H9 (cell line): ENCODE measurements around the gene SCTR. TPM values are rescaled to one million over a fixed set of nuclear protein-coding genes. Genes with fewer than 3 reads are reported as not detected.

ENCODE experiments used
- DNase-seq: peaks from one replicate; pipeline ENCODE4 v3.0.0-alpha.2; 2017
- H2AFZ ChIP-seq: one replicate; pipeline ENCODE4 v1.6.1; 2013; ENCODE audit warnings: mild to moderate bottlenecking, low read length, control low read depth, moderate library complexity
- H2AK5ac ChIP-seq: 2 replicates; pipeline ENCODE4 v1.6.1; 2013; ENCODE audit warnings: low read length, control low read depth, mixed read lengths; ENCODE audit not compliant: insufficient read length
- H2BK120ac ChIP-seq: one replicate; pipeline ENCODE4 v1.6.1; 2013; ENCODE audit warnings: low read depth, mild to moderate bottlenecking, low read length, control low read depth, inconsistent platforms; ENCODE audit not compliant: poor library complexity, severe bottlenecking
- H2BK12ac ChIP-seq: 2 replicates; pipeline ENCODE4 v1.6.1; 2013; ENCODE audit warnings: low read length, control low read depth, mixed read lengths, low read depth; ENCODE audit not compliant: insufficient read length
- H2BK15ac ChIP-seq: 2 replicates; pipeline ENCODE4 v1.6.1; 2013; ENCODE audit warnings: low read depth, low read length, control low read depth
- H2BK20ac ChIP-seq: one replicate; pipeline ENCODE4 v1.6.1; 2013; ENCODE audit warnings: low read depth, mild to moderate bottlenecking, low read length, control low read depth, inconsistent platforms; ENCODE audit not compliant: poor library complexity, severe bottlenecking
- H2BK5ac ChIP-seq: 2 replicates; pipeline ENCODE4 v1.6.1; 2013; ENCODE audit warnings: low read length, control low read depth, mixed read lengths; ENCODE audit not compliant: insufficient read length
- H3K14ac ChIP-seq: 2 replicates; pipeline ENCODE4 v1.6.1; 2013; ENCODE audit warnings: low read length, control low read depth; ENCODE audit not compliant: insufficient read depth
- H3K18ac ChIP-seq: 2 replicates; pipeline ENCODE4 v1.6.1; 2013; ENCODE audit warnings: low read depth, mild to moderate bottlenecking, mixed read lengths, low read length, control low read depth; ENCODE audit not compliant: insufficient read length
- H3K23ac ChIP-seq: 2 replicates; pipeline ENCODE4 v1.6.1; 2013; ENCODE audit warnings: low read length, control low read depth, mixed read lengths, low read depth; ENCODE audit not compliant: insufficient read length
- H3K23me2 ChIP-seq: 2 replicates; pipeline ENCODE4 v1.6.1; 2013; ENCODE audit warnings: low read depth, mild to moderate bottlenecking, mixed read lengths, low read length, control low read depth; ENCODE audit not compliant: insufficient read length, poor library complexity, severe bottlenecking
- H3K27ac ChIP-seq: 2 replicates; pipeline ENCODE4 v1.5.1; 2013; ENCODE audit warnings: low read length, control low read depth, mixed read lengths, low read depth; ENCODE audit not compliant: insufficient read length
- H3K27me3 ChIP-seq: 2 replicates; pipeline ENCODE4 v1.6.1; 2013; ENCODE audit warnings: low read length, control low read depth, inconsistent platforms; ENCODE audit not compliant: insufficient read depth
- H3K4ac ChIP-seq: 2 replicates; pipeline ENCODE4 v1.6.1; 2013; ENCODE audit warnings: low read depth, mild to moderate bottlenecking, control low read depth, inconsistent platforms, low read length, moderate library complexity
- H3K4me1 ChIP-seq: 2 replicates; pipeline ENCODE4 v1.6.1; 2013; ENCODE audit warnings: low read length, control low read depth, inconsistent platforms; ENCODE audit not compliant: insufficient read depth
- H3K4me2 ChIP-seq: 2 replicates; pipeline ENCODE4 v1.6.1; 2013; ENCODE audit warnings: low read length, control low read depth, mixed read lengths; ENCODE audit not compliant: insufficient read length, insufficient read depth
- H3K56ac ChIP-seq: 2 replicates; pipeline ENCODE4 v1.6.1; 2013; ENCODE audit warnings: low read depth, mild to moderate bottlenecking, mixed read lengths, low read length, control low read depth; ENCODE audit not compliant: insufficient read length
- H3K79me1 ChIP-seq: 2 replicates; pipeline ENCODE4 v1.6.1; 2013; ENCODE audit warnings: low read depth, mild to moderate bottlenecking, moderate library complexity, low read length, control low read depth, inconsistent platforms; ENCODE audit not compliant: insufficient read depth, poor library complexity, severe bottlenecking
- H3K79me2 ChIP-seq: 2 replicates; pipeline ENCODE4 v1.6.1; 2013; ENCODE audit warnings: low read length, control low read depth, inconsistent platforms; ENCODE audit not compliant: insufficient read depth
- H3K9ac ChIP-seq: 2 replicates; pipeline ENCODE4 v1.6.1; 2013; ENCODE audit warnings: low read length, control low read depth, mixed read lengths; ENCODE audit not compliant: insufficient read length; ENCODE audit errors: extremely low read depth
- H3K9me3 ChIP-seq: one replicate; pipeline ENCODE4 v1.6.1; 2013; ENCODE audit warnings: low read depth, low read length, inconsistent platforms; ENCODE audit not compliant: control insufficient read depth
- H3T11ph ChIP-seq: one replicate; pipeline ENCODE4 v1.6.1; 2013; ENCODE audit warnings: mild to moderate bottlenecking, low read length, control low read depth, inconsistent platforms
- H4K20me1 ChIP-seq: one replicate; pipeline ENCODE4 v1.6.1; 2013; ENCODE audit not compliant: control insufficient read depth, insufficient read length, insufficient read depth
- H4K5ac ChIP-seq: 2 replicates; pipeline ENCODE4 v1.6.1; 2013; ENCODE audit warnings: low read depth, mild to moderate bottlenecking, mixed read lengths, low read length, control low read depth; ENCODE audit not compliant: insufficient read length
- H4K8ac ChIP-seq: replicated peaks from 2 replicates; pipeline ENCODE4 v1.6.1; 2013; ENCODE audit warnings: low read length, control low read depth, mixed read lengths, low read depth; ENCODE audit not compliant: insufficient read length
- H4K91ac ChIP-seq: 2 replicates; pipeline ENCODE4 v1.6.1; 2013; ENCODE audit warnings: low read depth, mild to moderate bottlenecking, moderate library complexity, mixed read lengths, low read length, control low read depth; ENCODE audit not compliant: insufficient read length
- H3K27ac Mint-ChIP-seq, 3 experiments: 2 replicates in 2 of 3; 3 replicates in 1 of 3; pipeline ENCODE4 v1.8.0; 2020 to 2021; ENCODE audit warnings: mixed read lengths in 3 of 3, mild to moderate bottlenecking in 1 of 3, moderate library complexity in 1 of 3
- H3K27me3 Mint-ChIP-seq: 2 replicates; pipeline ENCODE4 v1.8.0; 2021; ENCODE audit warnings: low read depth, mild to moderate bottlenecking, moderate library complexity, mixed read lengths
- H3K36me3 Mint-ChIP-seq, 3 experiments: 2 replicates in 2 of 3; 3 replicates in 1 of 3; pipeline ENCODE4 v1.8.0; 2020 to 2021; ENCODE audit warnings: low read depth in 3 of 3, mixed read lengths in 3 of 3; ENCODE audit not compliant: insufficient read depth in 1 of 3
- H3K4me1 Mint-ChIP-seq, 2 experiments: 2 replicates each; pipeline ENCODE4 v1.8.0; 2020; ENCODE audit warnings: mixed read lengths in 2 of 2
- H3K4me3 Mint-ChIP-seq, 2 experiments: 2 replicates in 1 of 2; 3 replicates in 1 of 2; pipeline ENCODE4 v1.8.0; 2020 to 2021; ENCODE audit warnings: mild to moderate bottlenecking in 2 of 2, mixed read lengths in 2 of 2, moderate library complexity in 1 of 2
- H3K9me3 Mint-ChIP-seq, 2 experiments: 2 replicates in 1 of 2; 3 replicates in 1 of 2; pipeline ENCODE4 v1.8.0; 2020; ENCODE audit warnings: mild to moderate bottlenecking in 2 of 2, mixed read lengths in 2 of 2, moderate library complexity in 1 of 2
- WGBS: extraction: QIAGEN DNeasy Blood & Tissue Kit; methylation state at CpG from one replicate; pipeline ENCODE4 v1.1.7; 2013; ENCODE audit warnings: missing lambda C conversion rate, low lambda C conversion rate, mixed read lengths; ENCODE audit not compliant: insufficient read length; ENCODE audit errors: extremely low coverage; 5-methylcytosine and 5-hydroxymethylcytosine counted together
- total RNA-seq: library from RNA; stranded (reverse); gene quantifications from 2 replicates; pipeline ENCODE4 v1.2.1, GENCODE V29; 2021
- TF ChIP-seq, protein P1 (sequence below): fragments of 200-600 bp; sonication (generic); conservative IDR thresholded peaks from 3 replicates; pipeline ENCODE4 v1.8.0; 2021; ENCODE audit warnings: antibody characterized with exemption, mild to moderate bottlenecking

The SCTR gene
- total RNA-seq, 1 experiment from 2014 or later, result not detected

GRCh38 chr2:119422360-119423107, 101.7 kb downstream of the SCTR start:
- peaks cover 22% of the 10 kb centered on the region for H3K27me3 Mint-ChIP-seq
- Histone ChIP-seq H4K91ac (no peak overlapping the region), H3K23ac (no peak overlapping the region), H4K20me1 (no peaks in the 10 kb centered on the region), H2BK15ac (no peak overlapping the region), H3K14ac (no peak overlapping the region), H3K27ac (no peak overlapping the region), H3K79me1 (no peaks in the 10 kb centered on the region), H3K4me2 (no peak overlapping the region), H3K9ac (no peak overlapping the region), H4K8ac (no peak overlapping the region), H3K9me3 (no peaks in the 10 kb centered on the region), H3T11ph (no peak overlapping the region), H3K79me2 (no peaks in the 10 kb centered on the region), H2AK5ac (no peak overlapping the region), H3K4ac (no peak overlapping the region), H2AFZ (no peak overlapping the region), H3K27me3 (no peaks in the 10 kb centered on the region), H4K5ac (no peak overlapping the region), H3K4me1 (0 out of 2 replicates have a peak, but pooled peaks cover 2% of the 10 kb centered on the region), H3K56ac (no peak overlapping the region), H3K23me2 (no peaks in the 10 kb centered on the region), H2BK20ac (no peak overlapping the region), H2BK12ac (no peak overlapping the region), H2BK120ac (no peak overlapping the region), H2BK5ac (no peak overlapping the region), H3K18ac (no peak overlapping the region)
- peaks cover 0 to 19% (median 9%) of the 10 kb centered on the region in 3 experiments for H3K36me3 Mint-ChIP-seq
- WGBS, result no CpG with 5 or more reads among the region's 7 CpGs
- TF ChIP-seq, protein P1, sequence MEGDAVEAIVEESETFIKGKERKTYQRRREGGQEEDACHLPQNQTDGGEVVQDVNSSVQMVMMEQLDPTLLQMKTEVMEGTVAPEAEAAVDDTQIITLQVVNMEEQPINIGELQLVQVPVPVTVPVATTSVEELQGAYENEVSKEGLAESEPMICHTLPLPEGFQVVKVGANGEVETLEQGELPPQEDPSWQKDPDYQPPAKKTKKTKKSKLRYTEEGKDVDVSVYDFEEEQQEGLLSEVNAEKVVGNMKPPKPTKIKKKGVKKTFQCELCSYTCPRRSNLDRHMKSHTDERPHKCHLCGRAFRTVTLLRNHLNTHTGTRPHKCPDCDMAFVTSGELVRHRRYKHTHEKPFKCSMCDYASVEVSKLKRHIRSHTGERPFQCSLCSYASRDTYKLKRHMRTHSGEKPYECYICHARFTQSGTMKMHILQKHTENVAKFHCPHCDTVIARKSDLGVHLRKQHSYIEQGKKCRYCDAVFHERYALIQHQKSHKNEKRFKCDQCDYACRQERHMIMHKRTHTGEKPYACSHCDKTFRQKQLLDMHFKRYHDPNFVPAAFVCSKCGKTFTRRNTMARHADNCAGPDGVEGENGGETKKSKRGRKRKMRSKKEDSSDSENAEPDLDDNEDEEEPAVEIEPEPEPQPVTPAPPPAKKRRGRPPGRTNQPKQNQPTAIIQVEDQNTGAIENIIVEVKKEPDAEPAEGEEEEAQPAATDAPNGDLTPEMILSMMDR, result no peak
- DNase-seq, result no peak
- peaks cover 34 to 37% of the 10 kb centered on the region in 2 experiments for H3K4me1 Mint-ChIP-seq
- H3K4me3 Mint-ChIP-seq, result no peak overlapping the region
- no peak overlapping the region for H3K27ac Mint-ChIP-seq
- H3K9me3 Mint-ChIP-seq, result peaks cover 12 to 26% of the 10 kb centered on the region in 2 experiments
